ENCODE measurements around the gene ORM1. TPM values are rescaled to one million over a fixed set of nuclear protein-coding genes. Genes with fewer than 3 reads are reported as not detected.

ORM1 gene
- total RNA-seq, 1 experiment from 2014 or later = not detected

GRCh38 chr9:114342755-114343440 lies 20.0 kb downstream of the ORM1 start:
- Histone ChIP-seq H3K9me2 (replicated peaks; ENCODE audit: low read length) (no peaks in the 10 kb centered on the region), H3K4me3 (ENCODE audit: low read length) (no peak overlapping the region), H3K36me3 (ENCODE audit: low read depth, low read length) (no peaks in the 10 kb centered on the region), H3K27me3 (ENCODE audit: low read length) (no peaks in the 10 kb centered on the region), H3K9me3 (ENCODE audit: low read length) (no peaks in the 10 kb centered on the region), H3K27ac (ENCODE audit: low read length) (no peak overlapping the region), H3K4me2 (ENCODE audit: low read length) (no peak overlapping the region), H3K4me1 (ENCODE audit: insufficient read depth, low read length) (no peaks in the 10 kb centered on the region), H2AFZ (ENCODE audit: low read length) (no peak overlapping the region), H4K20me1 (ENCODE audit: low read length) (no peaks in the 10 kb centered on the region), H3K9ac (ENCODE audit: low read length) (no peak overlapping the region), H3K79me2 (ENCODE audit: low read length) (no peaks in the 10 kb centered on the region), H3F3A (ENCODE audit: low read length, unreplicated experiment) (no peaks in the 10 kb centered on the region)
- ChIA-PET POLR2A (ENCODE audit: unreplicated experiment) (no interaction called here), CTCF (interaction anchor here (0.5 kb wide), 1 partner anchor 161 kb away, joined by 6 read pairs; no protein-coding TSS in a partner anchor)
- ATAC-seq (no peak), DNase-seq (no peak)
- no TSS peak for BruUV-seq (replicated peaks)
- TF ChIP-seq EZH2phosphoT487 (IDR thresholded peaks at IDR 0.05; ENCODE audit: borderline replicate concordance, low read length) (no peak), EZH2 (IDR thresholded peaks at IDR 0.05; ENCODE audit: low read length, unreplicated experiment) (no peak), CTCF (conservative IDR thresholded peaks at IDR 0.05; ENCODE audit: low read depth, low read length) (no peak)
- intact Hi-C loops (cut with micrococcal nuclease) = no loop called here

GRCh38 chr9:114343471-114344187 lies 20.7 kb downstream of the ORM1 start:
- H2AFZ ChIP-seq (ENCODE audit: low read length) = no peak overlapping the region
- no TSS peak for BruUV-seq (replicated peaks)
- ChIA-PET POLR2A (ENCODE audit: unreplicated experiment) (no interaction called here), CTCF (no interaction called here)
- DNase-seq = no peak
- H3K4me2 ChIP-seq (ENCODE audit: low read length) = no peak overlapping the region
- H3K9me2 ChIP-seq (replicated peaks; ENCODE audit: low read length) = no peaks in the 10 kb centered on the region
- intact Hi-C loops (cut with micrococcal nuclease) = no loop called here
- no peak overlapping the region for H3K4me3 ChIP-seq (ENCODE audit: low read length)
- H3K27me3 ChIP-seq (ENCODE audit: low read length) = no peaks in the 10 kb centered on the region
- no peaks in the 10 kb centered on the region for H3K36me3 ChIP-seq (ENCODE audit: low read depth, low read length)
- ATAC-seq = no peak
- no peak overlapping the region for H3K9ac ChIP-seq (ENCODE audit: low read length)
- no peak overlapping the region for H3K27ac ChIP-seq (ENCODE audit: low read length)
- no peaks in the 10 kb centered on the region for H3F3A ChIP-seq (ENCODE audit: low read length, unreplicated experiment)
- H4K20me1 ChIP-seq (ENCODE audit: low read length) = no peaks in the 10 kb centered on the region
- H3K4me1 ChIP-seq (ENCODE audit: insufficient read depth, low read length) = peaks cover 2% of the 10 kb centered on the region; the same call in 1 of the 2 replicates
- H3K79me2 ChIP-seq (ENCODE audit: low read length) = no peaks in the 10 kb centered on the region
- no peak for TF ChIP-seq EZH2 (IDR thresholded peaks at IDR 0.05; ENCODE audit: low read length, unreplicated experiment)
- TF ChIP-seq CTCF (conservative IDR thresholded peaks at IDR 0.05; ENCODE audit: low read depth, low read length) = no peak
- no peak for TF ChIP-seq EZH2phosphoT487 (IDR thresholded peaks at IDR 0.05; ENCODE audit: borderline replicate concordance, low read length)
- no peaks in the 10 kb centered on the region for H3K9me3 ChIP-seq (ENCODE audit: low read length)

- Histone ChIP-seq H3K27ac (ENCODE audit: low read length) (no peak overlapping the region), H3K4me3 (ENCODE audit: low read length) (no peak overlapping the region), H3K9ac (ENCODE audit: low read length) (no peak overlapping the region), H4K20me1 (ENCODE audit: low read length) (no peaks in the 10 kb centered on the region), H3K4me2 (ENCODE audit: low read length) (no peak overlapping the region), H3K9me2 (replicated peaks; ENCODE audit: low read length) (no peaks in the 10 kb centered on the region), H3K79me2 (ENCODE audit: low read length) (no peaks in the 10 kb centered on the region), H3F3A (ENCODE audit: low read length, unreplicated experiment) (no peaks in the 10 kb centered on the region), H3K36me3 (ENCODE audit: low read depth, low read length) (no peaks in the 10 kb centered on the region), H3K4me1 (ENCODE audit: insufficient read depth, low read length) (peaks cover 6% of the 10 kb centered on the region), H3K27me3 (ENCODE audit: low read length) (no peaks in the 10 kb centered on the region), H3K9me3 (ENCODE audit: low read length) (no peaks in the 10 kb centered on the region), H2AFZ (ENCODE audit: low read length) (no peak overlapping the region)
- POLR2A ChIA-PET (ENCODE audit: unreplicated experiment) = no interaction called here
- no peak for ATAC-seq
- CTCF ChIA-PET = no interaction called here
- intact Hi-C loops (cut with micrococcal nuclease) = no loop called here
- no TSS peak for BruUV-seq (replicated peaks)
- TF ChIP-seq CTCF (conservative IDR thresholded peaks at IDR 0.05; ENCODE audit: low read depth, low read length) = no peak
- no peak for TF ChIP-seq EZH2 (IDR thresholded peaks at IDR 0.05; ENCODE audit: low read length, unreplicated experiment)
- TF ChIP-seq EZH2phosphoT487 (IDR thresholded peaks at IDR 0.05; ENCODE audit: borderline replicate concordance, low read length) = no peak
- DNase-seq = no peak
These were observed 21.3 kb downstream of the ORM1 start for GRCh38 chr9:114344188-114344566.
